Measurements from ENCODE around the gene CABP7.

GRCh38 chr22:29750559-29751538, 31.0 kb downstream of the CABP7 start:
- TF ChIP-seq JUND (IDR thresholded peaks at IDR 0.05) (no peak), CTCF (IDR thresholded peaks at IDR 0.05; ENCODE audit: low read depth, low read length, missing input control) (no peak), RAD21 (IDR thresholded peaks at IDR 0.05) (peak in 1 of 2 donors; percentile 37), RXRA (IDR thresholded peaks at IDR 0.05) (no peak), TAF1 (conservative IDR thresholded peaks at IDR 0.05) (no peak), GABPA (IDR thresholded peaks at IDR 0.05 in 1 of 2, conservative IDR thresholded peaks at IDR 0.05 in 1 of 2) (no peak), MAX (IDR thresholded peaks at IDR 0.05) (no peak), SP1 (IDR thresholded peaks at IDR 0.05) (no peak)
